Right lobe of liver (tissue), 4 donors: Measurements from ENCODE around the gene DOK4.

ENCODE experiments used
- POLR2A ChIP-seq: fragments of 450-650 bp; IDR thresholded peaks from one replicate; pipeline ENCODE4 v1.6.1; 2017; ENCODE audit warnings: antibody characterized with exemption, mild to moderate bottlenecking
- TF ChIP-seq, protein P1 (sequence below), 4 donors: fragments of 200-600 bp in 3 of 4; fragments of 450-650 bp in 1 of 4; IDR thresholded peaks; one replicate each; pipeline versions ENCODE4 v1.5.1 to v1.8.0; 2016 to 2022; ENCODE audit warnings: antibody characterized with exemption in 4 of 4, mild to moderate bottlenecking in 2 of 4
- donor health status: DM: no; HTN: no; CAD: no.
- donor health status: DM: no; HTN: no; CAD: no.
- donor health status: DM: no; HTN: yes; CAD: no.

GRCh38 chr16:57447186-57447962, 38.9 kb downstream of the DOK4 start, which contains the start of the genes CIAPIN1 and COQ9:
- TF ChIP-seq, protein P1, sequence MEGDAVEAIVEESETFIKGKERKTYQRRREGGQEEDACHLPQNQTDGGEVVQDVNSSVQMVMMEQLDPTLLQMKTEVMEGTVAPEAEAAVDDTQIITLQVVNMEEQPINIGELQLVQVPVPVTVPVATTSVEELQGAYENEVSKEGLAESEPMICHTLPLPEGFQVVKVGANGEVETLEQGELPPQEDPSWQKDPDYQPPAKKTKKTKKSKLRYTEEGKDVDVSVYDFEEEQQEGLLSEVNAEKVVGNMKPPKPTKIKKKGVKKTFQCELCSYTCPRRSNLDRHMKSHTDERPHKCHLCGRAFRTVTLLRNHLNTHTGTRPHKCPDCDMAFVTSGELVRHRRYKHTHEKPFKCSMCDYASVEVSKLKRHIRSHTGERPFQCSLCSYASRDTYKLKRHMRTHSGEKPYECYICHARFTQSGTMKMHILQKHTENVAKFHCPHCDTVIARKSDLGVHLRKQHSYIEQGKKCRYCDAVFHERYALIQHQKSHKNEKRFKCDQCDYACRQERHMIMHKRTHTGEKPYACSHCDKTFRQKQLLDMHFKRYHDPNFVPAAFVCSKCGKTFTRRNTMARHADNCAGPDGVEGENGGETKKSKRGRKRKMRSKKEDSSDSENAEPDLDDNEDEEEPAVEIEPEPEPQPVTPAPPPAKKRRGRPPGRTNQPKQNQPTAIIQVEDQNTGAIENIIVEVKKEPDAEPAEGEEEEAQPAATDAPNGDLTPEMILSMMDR (IDR thresholded peaks at IDR 0.05) = no peak
- TF ChIP-seq POLR2A = peak; percentile 94
